SK-N-SH (cell line): Measurements from ENCODE around the gene CYSLTR2. TPM values are rescaled to one million over a fixed set of nuclear protein-coding genes. Genes with fewer than 3 reads are reported as not detected.

Experiments used
- CTCF ChIA-PET: fragments of 300-600, 350-600 bp; formaldehyde crosslinking; extraction: SDS; loops from one replicate; lab custom pipeline; 2021; lab: Yijun Ruan, JAX
- POLR2A ChIA-PET: fragments of 350-600 bp; sonication (Branson Sonifier 250); formaldehyde crosslinking; extraction: SDS; loops from one replicate; lab custom pipeline; 2020; ENCODE audit warnings: antibody characterized with exemption, inconsistent platforms; lab: Yijun Ruan, JAX
- DNase-seq: peaks from one replicate; pipeline ENCODE4 v3.0.0; 2012
- H2AFZ ChIP-seq: fragments of 200-600 bp; sonication (generic); 2 replicates; pipeline ENCODE4 v1.8.1; 2016; ENCODE audit warnings: antibody characterized with exemption, mild to moderate bottlenecking, low read depth
- H3F3A ChIP-seq: fragments of 200-600 bp; sonication (generic); replicated peaks from 2 replicates; pipeline ENCODE3; 2016; ENCODE audit warnings: antibody characterized with exemption, mild to moderate bottlenecking; ENCODE audit not compliant: insufficient read depth
- H3K27ac ChIP-seq, 2 experiments: fragments of 200-500 bp in 1 of 2; fragments of 200-600 bp in 1 of 2; sonication (Bioruptor generic) in 1 of 2; sonication (generic), shearing (Covaris generic) in 1 of 2; 2 replicates each; pipeline versions ENCODE4 v1.5.1 to v1.6.1; 2014 to 2016; ENCODE audit warnings: low read depth in 2 of 2, inconsistent platforms in 1 of 2, low read length in 1 of 2, mild to moderate bottlenecking in 1 of 2, mixed read lengths in 1 of 2
- H3K27me3 ChIP-seq: fragments of 200-600 bp; sonication (generic), shearing (Covaris generic); 2 replicates; pipeline ENCODE4 v1.6.1; 2016; ENCODE audit warnings: mixed run types; ENCODE audit not compliant: insufficient read depth
- H3K36me3 ChIP-seq, 2 experiments: fragments of 200-500 bp in 1 of 2; fragments of 200-600 bp in 1 of 2; sonication (Bioruptor generic) in 1 of 2; sonication (generic) in 1 of 2; replicated peaks in 1 of 2; 2 replicates each; pipeline versions ENCODE3 to v1.5.1; 2014 to 2016; ENCODE audit warnings: low read length in 1 of 2, mild to moderate bottlenecking in 1 of 2; ENCODE audit not compliant: insufficient read depth in 2 of 2, control insufficient read depth in 1 of 2
- H3K4me1 ChIP-seq, 2 experiments: fragments of 200-500 bp in 1 of 2; fragments of 200-600 bp in 1 of 2; sonication (Bioruptor generic) in 1 of 2; sonication (generic), shearing (Covaris generic) in 1 of 2; 2 replicates each; pipeline versions ENCODE4 v1.5.1 to v1.6.1; 2014 to 2016; ENCODE audit warnings: low read depth in 1 of 2, low read length in 1 of 2, mixed run types in 1 of 2; ENCODE audit not compliant: insufficient read depth in 2 of 2, control insufficient read depth in 1 of 2
- H3K4me2 ChIP-seq: fragments of 200-600 bp; sonication (generic), shearing (Covaris generic); 2 replicates; pipeline ENCODE4 v1.6.1; 2017; ENCODE audit warnings: mixed run types
- H3K4me3 ChIP-seq, 2 experiments: fragments of 200-500 bp in 1 of 2; fragments of 200-600 bp in 1 of 2; sonication (Bioruptor generic) in 1 of 2; sonication (generic), shearing (Covaris generic) in 1 of 2; 2 replicates each; pipeline versions ENCODE4 v1.5.1 to v1.8.1; 2014 to 2016; ENCODE audit warnings: low read depth in 2 of 2, inconsistent platforms in 1 of 2, low read length in 1 of 2, mild to moderate bottlenecking in 1 of 2, mixed read lengths in 1 of 2, moderate library complexity in 1 of 2
- H3K79me2 ChIP-seq: fragments of 200-600 bp; sonication (generic); 2 replicates; pipeline ENCODE4 v1.8.1; 2017; ENCODE audit warnings: mild to moderate bottlenecking; ENCODE audit not compliant: insufficient read depth
- H3K9ac ChIP-seq: fragments of 200-600 bp; sonication (generic); 2 replicates; pipeline ENCODE4 v1.6.1; 2017; ENCODE audit warnings: mixed run types
- H3K9me2 ChIP-seq: fragments of 200-600 bp; sonication (generic); 2 replicates; pipeline ENCODE4 v1.6.1; 2017; ENCODE audit warnings: mixed run types
- H3K9me3 ChIP-seq: fragments of 200-600 bp; sonication (generic); 2 replicates; pipeline ENCODE4 v1.6.1; 2017; ENCODE audit warnings: mixed run types, mild to moderate bottlenecking, moderate library complexity
- H4K20me1 ChIP-seq: fragments of 200-600 bp; sonication (generic); 2 replicates; pipeline ENCODE4 v1.6.1; 2017; ENCODE audit warnings: mild to moderate bottlenecking, mixed run types; ENCODE audit not compliant: insufficient read depth
- ELF1 ChIP-seq: IDR thresholded peaks from 2 replicates; pipeline ENCODE4 v1.4.0; 2012
- EP300 ChIP-seq, 2 experiments: IDR thresholded peaks; 2 replicates each; pipeline versions ENCODE4 v1.4.0 to v1.6.1; 2012; ENCODE audit warnings: borderline replicate concordance in 1 of 2, low read depth in 1 of 2, low read length in 1 of 2
- FOXJ3 ChIP-seq: sonication (generic); formaldehyde crosslinking; IDR thresholded peaks from 2 replicates; pipeline ENCODE4 v1.5.1; 2020; ENCODE audit warnings: mild to moderate bottlenecking, missing genetic modification reagents
- FOXM1 ChIP-seq: IDR thresholded peaks from 2 replicates; pipeline ENCODE4 v1.4.0; 2012; ENCODE audit warnings: low read depth, mild to moderate bottlenecking
- GABPA ChIP-seq: IDR thresholded peaks from 2 replicates; pipeline ENCODE4 v1.4.0; 2012; ENCODE audit warnings: low read depth, mild to moderate bottlenecking
- GATA2 ChIP-seq: sonication (generic); formaldehyde crosslinking; IDR thresholded peaks from 2 replicates; pipeline ENCODE4 v1.5.0; 2020; ENCODE audit warnings: mild to moderate bottlenecking, missing genetic modification reagents
- MEF2A ChIP-seq: IDR thresholded peaks from 2 replicates; pipeline ENCODE4 v1.4.0; 2012; ENCODE audit warnings: low read depth, borderline replicate concordance
- NFIC ChIP-seq: IDR thresholded peaks from 2 replicates; pipeline ENCODE4 v1.4.0; 2012; ENCODE audit warnings: borderline replicate concordance
- RAD21 ChIP-seq: IDR thresholded peaks from 2 replicates; pipeline ENCODE4 v1.6.1; 2012; ENCODE audit warnings: mild to moderate bottlenecking, low read length
- SIN3A ChIP-seq: IDR thresholded peaks from 2 replicates; pipeline ENCODE4 v1.6.1; 2012; ENCODE audit warnings: low read depth, mild to moderate bottlenecking, low read length, moderate library complexity, borderline replicate concordance
- SMC3 ChIP-seq: IDR thresholded peaks from 2 replicates; pipeline ENCODE4 v1.6.1; 2012; ENCODE audit warnings: low read depth, low read length, improper control_type of control experiment
- TAF1 ChIP-seq: IDR thresholded peaks from 2 replicates; pipeline ENCODE4 v1.6.1; 2012; ENCODE audit warnings: low read depth, mild to moderate bottlenecking, low read length, moderate library complexity, borderline replicate concordance
- TCF12 ChIP-seq: IDR thresholded peaks from 2 replicates; pipeline ENCODE4 v1.4.0; 2012
- USF2 ChIP-seq: fragments of 150-350 bp; IDR thresholded peaks from 2 replicates; pipeline ENCODE4 v1.6.1; 2017; ENCODE audit warnings: antibody characterized with exemption, low read length, low read depth, borderline replicate concordance
- WGBS: methylation state at CpG from one replicate; pipeline ENCODE4 v1.1.6; 2017; ENCODE audit warnings: low lambda C conversion rate; 5-methylcytosine and 5-hydroxymethylcytosine counted together
- polyA plus RNA-seq, 3 experiments: library from polyadenylated mRNA; depleted of rRNA; stranded (reverse); fragments of >200 nt; gene quantifications; 2 replicates each; pipeline ENCODE4 v1.2.3, GENCODE V29; 2012

CYSLTR2 gene
- polyA plus RNA-seq, 1 of the 3 experiments (the other 2 are of a cell fraction), result 0.12 TPM

GRCh38 chr13:48626077-48626449 is 27.7 kb upstream of the CYSLTR2 start:
- Histone ChIP-seq H3K4me1 (no peaks in the 10 kb centered on the region), H3K4me2 (no peak overlapping the region), H3F3A (no peaks in the 10 kb centered on the region), H2AFZ (no peak overlapping the region), H3K9ac (no peak overlapping the region), H3K4me3 (no peak overlapping the region), H3K79me2 (no peaks in the 10 kb centered on the region), H3K27me3 (no peaks in the 10 kb centered on the region), H4K20me1 (no peaks in the 10 kb centered on the region), H3K27ac (no peak overlapping the region), H3K9me3 (no peaks in the 10 kb centered on the region), H3K36me3 (no peaks in the 10 kb centered on the region), H3K9me2 (no peaks in the 10 kb centered on the region)
- WGBS, result 3% methylated on average over 1 of the region's 1 CpG
- POLR2A ChIA-PET, result no interaction called here
- TF ChIP-seq ELF1, result no peak
- TF ChIP-seq EP300 (IDR thresholded peaks at IDR 0.05; ENCODE audit: borderline replicate concordance in 1 of 2, low read depth in 1 of 2, low read length in 1 of 2), result no peak
- TF ChIP-seq GATA2, result no peak
- no peak for TF ChIP-seq SIN3A
- no peak for DNase-seq
- CTCF ChIA-PET, result no interaction called here

DNA sequence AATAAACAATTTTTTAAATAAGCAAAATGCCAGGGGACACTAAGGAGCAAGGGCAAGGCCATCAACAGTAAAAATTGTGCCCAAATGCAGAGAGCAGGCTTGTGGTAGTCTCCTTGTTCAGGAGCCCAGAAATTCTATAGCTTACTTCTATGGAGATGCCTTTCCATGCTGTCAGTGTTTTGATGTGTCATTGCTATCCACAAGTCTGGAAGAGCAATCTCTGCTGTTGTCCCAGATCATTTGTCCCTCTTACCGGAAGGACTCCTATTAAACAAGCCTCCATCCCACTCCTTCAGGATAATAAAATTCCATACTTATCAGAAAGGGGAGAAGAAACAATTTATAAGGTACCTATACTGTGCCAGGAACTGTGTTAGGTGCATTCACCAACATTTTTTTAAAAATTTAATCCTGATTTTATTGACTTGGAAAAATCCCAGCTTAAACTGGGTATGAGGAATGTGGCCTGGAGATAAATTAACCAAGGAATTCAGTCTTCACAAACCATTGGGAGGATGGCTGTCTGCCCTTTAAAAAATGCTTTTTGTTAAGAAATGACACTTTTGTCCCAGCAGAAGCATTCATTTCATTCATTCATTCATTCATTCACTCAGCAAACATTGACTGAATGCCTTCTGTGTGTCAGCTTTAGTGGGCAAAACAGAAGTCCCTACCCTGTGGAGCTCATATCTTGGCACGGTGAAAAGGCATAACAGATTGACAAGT is 26.8 kb upstream of the CYSLTR2 start:
- H3K9me3 ChIP-seq, result no peaks in the 10 kb centered on the region
- ChIA-PET POLR2A (no interaction called here), CTCF (interaction anchor here (0.8 to 1.1 kb wide), 2 partner anchors 17 to 142 kb away, joined by 3 read pairs; no protein-coding TSS in a partner anchor)
- no peak overlapping the region for H3K4me3 ChIP-seq
- TF ChIP-seq GABPA (no peak), USF2 (no peak), EP300 (IDR thresholded peaks at IDR 0.05; ENCODE audit: borderline replicate concordance in 1 of 2, low read depth in 1 of 2, low read length in 1 of 2) (no peak), RAD21 (no peak), MEF2A (no peak), TCF12 (no peak), TAF1 (no peak), SMC3 (no peak), FOXM1 (no peak), NFIC (no peak), FOXJ3 (CRISPR knock-in tag) (no peak)
- no peaks in the 10 kb centered on the region for H4K20me1 ChIP-seq
- 85% methylated on average over 2 of the region's 2 CpGs for WGBS
- H3K9me2 ChIP-seq, result no peaks in the 10 kb centered on the region
- DNase-seq, result no peak
- H3K4me2 ChIP-seq, result no peak overlapping the region
- H3K27me3 ChIP-seq, result no peaks in the 10 kb centered on the region
- H3K4me1 ChIP-seq, result no peaks in the 10 kb centered on the region
- no peaks in the 10 kb centered on the region for H3F3A ChIP-seq
- no peak overlapping the region for H3K27ac ChIP-seq
- no peaks in the 10 kb centered on the region for H3K79me2 ChIP-seq
- no peaks in the 10 kb centered on the region for H3K36me3 ChIP-seq
- H3K9ac ChIP-seq, result no peak overlapping the region
- no peak overlapping the region for H2AFZ ChIP-seq
